Astrocyte of the cerebellum (primary cell): Measurements from ENCODE around the gene TRIM72.
"Not testable (repeated sequence)": the region's sequence is repeated elsewhere in the genome, so short reads cannot be mapped to it uniquely, and the experiment has no call there.

ENCODE experiments used
- DNase-seq: peaks from one replicate; pipeline ENCODE4 v3.0.0-alpha.2; 2011; ENCODE audit warnings: low read depth
- H3K4me3 ChIP-seq: 2 replicates; pipeline ENCODE4 v1.5.1; 2011; ENCODE audit warnings: mild to moderate bottlenecking, low read depth, low read length, moderate library complexity
- in situ Hi-C: cut with HindIII; loops from 2 replicates; pipeline ENCODE4 v1.10.0; 2017; ENCODE audit warnings: low sequenced_read_pairs
- TF ChIP-seq, protein P1 (sequence below): IDR thresholded peaks from 2 replicates; pipeline ENCODE4 v1.5.1; 2012; ENCODE audit warnings: low read length, low read depth, moderate library complexity, mild to moderate bottlenecking; ENCODE audit errors: missing control alignments

TRIM72 gene

DNA sequence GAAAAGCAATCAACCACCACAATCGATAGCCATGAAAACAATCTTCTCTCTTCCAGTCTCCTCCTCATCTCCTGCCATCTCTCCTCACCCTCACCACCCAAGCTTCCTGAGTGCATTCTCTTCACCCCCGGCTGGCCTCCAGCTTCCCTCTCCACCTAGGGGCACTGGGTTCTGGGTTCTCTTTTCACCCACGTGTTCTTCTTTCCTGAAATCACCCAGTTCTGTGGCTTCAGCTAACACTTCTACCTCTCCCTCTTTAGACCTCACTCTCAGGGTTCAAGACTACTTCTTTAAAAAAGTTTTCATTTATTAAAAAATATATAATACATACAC is 54.1 kb downstream of the TRIM72 start:
- TF ChIP-seq, protein P1, sequence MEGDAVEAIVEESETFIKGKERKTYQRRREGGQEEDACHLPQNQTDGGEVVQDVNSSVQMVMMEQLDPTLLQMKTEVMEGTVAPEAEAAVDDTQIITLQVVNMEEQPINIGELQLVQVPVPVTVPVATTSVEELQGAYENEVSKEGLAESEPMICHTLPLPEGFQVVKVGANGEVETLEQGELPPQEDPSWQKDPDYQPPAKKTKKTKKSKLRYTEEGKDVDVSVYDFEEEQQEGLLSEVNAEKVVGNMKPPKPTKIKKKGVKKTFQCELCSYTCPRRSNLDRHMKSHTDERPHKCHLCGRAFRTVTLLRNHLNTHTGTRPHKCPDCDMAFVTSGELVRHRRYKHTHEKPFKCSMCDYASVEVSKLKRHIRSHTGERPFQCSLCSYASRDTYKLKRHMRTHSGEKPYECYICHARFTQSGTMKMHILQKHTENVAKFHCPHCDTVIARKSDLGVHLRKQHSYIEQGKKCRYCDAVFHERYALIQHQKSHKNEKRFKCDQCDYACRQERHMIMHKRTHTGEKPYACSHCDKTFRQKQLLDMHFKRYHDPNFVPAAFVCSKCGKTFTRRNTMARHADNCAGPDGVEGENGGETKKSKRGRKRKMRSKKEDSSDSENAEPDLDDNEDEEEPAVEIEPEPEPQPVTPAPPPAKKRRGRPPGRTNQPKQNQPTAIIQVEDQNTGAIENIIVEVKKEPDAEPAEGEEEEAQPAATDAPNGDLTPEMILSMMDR, result no peak
- DNase-seq, result no peak
- H3K4me3 ChIP-seq, result no peak overlapping the region
- in situ Hi-C loops, result no loop called here

DNA sequence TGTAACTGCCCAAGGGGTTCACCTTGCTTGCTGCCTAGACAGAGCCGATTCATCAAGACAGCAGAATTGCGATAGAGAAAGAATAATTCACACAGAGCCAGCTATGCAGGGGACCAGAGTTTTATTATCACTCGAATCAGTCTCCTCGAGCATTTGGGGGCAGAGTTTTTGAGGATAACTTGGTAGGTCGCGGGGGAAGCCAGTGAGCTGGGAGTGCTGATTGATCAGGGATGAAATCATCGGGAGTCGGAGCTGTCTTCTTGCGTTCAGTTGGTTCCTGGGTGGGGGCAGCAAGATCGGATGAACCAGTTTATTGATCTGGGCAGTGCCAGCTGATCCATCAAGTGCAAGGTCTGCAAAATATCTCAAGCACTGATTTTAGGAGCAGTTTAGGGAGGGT is 55.0 kb downstream of the TRIM72 start:
- in situ Hi-C loops, result no loop called here
- no peak for DNase-seq
- TF ChIP-seq, protein P1, result no peak
- no peak overlapping the region for H3K4me3 ChIP-seq

DNA sequence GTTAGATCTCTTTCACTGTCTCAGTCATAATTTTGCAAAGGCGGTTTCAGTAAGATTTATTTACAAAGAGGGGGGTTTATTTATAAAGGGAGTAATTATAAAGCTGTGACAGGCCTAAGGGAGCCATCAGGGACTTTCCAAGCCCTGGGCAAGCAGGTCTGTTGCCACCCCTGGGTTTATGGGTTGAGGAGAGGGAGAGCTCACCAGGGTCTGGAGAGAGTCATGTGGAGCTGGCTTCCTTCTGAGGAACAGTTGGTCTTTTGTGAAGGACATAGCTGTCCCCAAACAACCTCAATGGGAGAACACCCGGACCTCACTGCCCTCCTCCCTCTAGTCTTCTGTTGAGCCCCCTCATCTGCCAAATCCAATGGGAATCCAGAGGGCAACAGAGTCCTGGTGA is 55.6 kb downstream of the TRIM72 start:
- no peak overlapping the region for H3K4me3 ChIP-seq
- TF ChIP-seq, protein P1, result no peak
- in situ Hi-C loops, result no loop called here

DNA sequence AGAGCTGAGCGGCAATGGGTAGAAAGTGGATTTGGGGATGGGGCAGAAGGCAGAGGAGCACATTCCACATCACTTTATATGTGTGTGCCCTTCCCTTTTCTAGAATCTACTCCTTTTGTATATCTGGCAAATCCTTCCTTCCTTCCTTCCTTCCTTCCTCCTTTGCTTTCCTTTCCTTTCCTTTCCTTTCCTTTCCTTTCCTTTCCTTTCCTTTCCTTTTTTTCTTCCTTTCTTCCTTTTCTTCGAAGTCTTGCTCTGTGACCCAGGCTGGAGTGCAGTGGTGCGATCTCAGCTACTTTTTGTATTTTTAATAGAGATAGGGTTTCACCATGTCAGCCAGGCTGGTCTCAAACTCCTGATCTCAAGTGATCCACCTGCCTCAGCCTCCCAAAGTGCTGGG is 56.1 kb downstream of the TRIM72 start:
- DNase-seq, in situ Hi-C loops, H3K4me3 ChIP-seq: not testable (repeated sequence)

More for the DNA sequence above, 55.6 kb downstream of the TRIM72 start:
- no peak for DNase-seq

DNA sequence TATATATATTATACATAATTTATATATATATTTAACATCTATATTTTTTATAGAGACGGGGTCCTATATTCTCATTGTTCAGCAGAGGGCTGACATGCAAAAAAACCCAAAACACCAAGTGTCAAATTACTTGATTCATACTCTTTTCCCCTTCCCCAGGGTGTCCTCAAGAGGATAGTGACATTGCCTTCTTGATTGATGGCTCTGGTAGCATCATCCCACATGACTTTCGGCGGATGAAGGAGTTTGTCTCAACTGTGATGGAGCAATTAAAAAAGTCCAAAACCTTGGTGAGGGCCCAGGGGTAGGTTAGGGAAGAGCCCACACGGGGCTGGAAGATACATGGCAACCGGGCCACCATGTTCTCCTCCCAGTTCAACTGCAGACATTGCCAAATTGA is 56.9 kb downstream of the TRIM72 start:
- DNase-seq, result no peak
- TF ChIP-seq, protein P1, result no peak
- in situ Hi-C loops, result no loop called here
- H3K4me3 ChIP-seq, result no peak overlapping the region

DNA sequence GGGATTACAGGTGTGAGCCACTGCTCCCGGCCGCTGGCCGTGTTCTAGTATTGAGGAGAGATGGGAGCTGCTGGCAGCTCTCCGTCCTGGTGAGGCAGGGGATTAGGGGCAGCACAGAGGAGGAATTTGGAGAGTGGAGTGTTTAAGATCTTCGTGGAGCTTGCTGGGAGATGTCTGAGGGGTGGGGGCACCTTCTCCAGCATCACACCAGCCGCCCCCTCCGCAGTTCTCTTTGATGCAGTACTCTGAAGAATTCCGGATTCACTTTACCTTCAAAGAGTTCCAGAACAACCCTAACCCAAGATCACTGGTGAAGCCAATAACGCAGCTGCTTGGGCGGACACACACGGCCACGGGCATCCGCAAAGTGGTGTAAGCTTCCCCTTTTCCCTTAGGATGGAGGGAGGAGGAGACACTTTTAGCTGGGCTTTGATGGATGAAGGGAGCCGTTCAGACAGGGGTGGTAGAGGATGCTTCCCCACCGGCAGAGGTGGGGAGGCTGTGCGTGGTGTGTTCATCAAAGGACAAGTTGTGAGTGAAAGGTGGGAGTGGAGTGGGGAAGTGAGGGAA is 57.8 kb downstream of the TRIM72 start:
- no peak overlapping the region for H3K4me3 ChIP-seq
- DNase-seq, result no peak
- in situ Hi-C loops, result no loop called here
- TF ChIP-seq, protein P1, result no peak

DNA sequence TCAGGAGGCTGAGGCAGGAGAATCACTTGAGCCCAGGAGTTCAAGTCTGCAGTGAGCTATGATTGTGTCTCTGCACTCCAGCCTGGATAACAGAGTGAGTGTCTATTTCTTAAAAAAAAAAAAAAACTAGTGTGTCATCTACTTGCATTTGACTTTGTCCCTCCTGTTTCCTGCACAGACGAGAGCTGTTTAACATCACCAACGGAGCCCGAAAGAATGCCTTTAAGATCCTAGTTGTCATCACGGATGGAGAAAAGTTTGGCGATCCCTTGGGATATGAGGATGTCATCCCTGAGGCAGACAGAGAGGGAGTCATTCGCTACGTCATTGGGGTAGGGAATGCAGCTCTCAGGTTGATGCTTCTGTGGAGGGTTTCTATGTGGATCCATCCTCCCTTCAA is 59.3 kb downstream of the TRIM72 start:
- DNase-seq, result no peak
- in situ Hi-C loops, result no loop called here
- H3K4me3 ChIP-seq, result no peak overlapping the region
- TF ChIP-seq, protein P1, result no peak
